Measurements from ENCODE around the gene LST1.

GRCh38 chr6:31543639-31544038 is 42.4 kb upstream of the LST1 start:
- TF ChIP-seq CTCF (IDR thresholded peaks at IDR 0.05) (no peak), EZH2phosphoT487 (IDR thresholded peaks at IDR 0.05) (no peak), EZH2 (IDR thresholded peaks at IDR 0.05) (no peak)
